H9 (cell line): Measurements from ENCODE around the gene SORCS2. TPM values are rescaled to one million over a fixed set of nuclear protein-coding genes. Genes with fewer than 3 reads are reported as not detected.

ENCODE experiments used
- DNase-seq: peaks from one replicate; pipeline ENCODE4 v3.0.0-alpha.2; 2017
- H2AFZ ChIP-seq: one replicate; pipeline ENCODE4 v1.6.1; 2013; ENCODE audit warnings: mild to moderate bottlenecking, low read length, control low read depth, moderate library complexity
- H2AK5ac ChIP-seq: 2 replicates; pipeline ENCODE4 v1.6.1; 2013; ENCODE audit warnings: low read length, control low read depth, mixed read lengths; ENCODE audit not compliant: insufficient read length
- H2BK120ac ChIP-seq: one replicate; pipeline ENCODE4 v1.6.1; 2013; ENCODE audit warnings: low read depth, mild to moderate bottlenecking, low read length, control low read depth, inconsistent platforms; ENCODE audit not compliant: poor library complexity, severe bottlenecking
- H2BK12ac ChIP-seq: 2 replicates; pipeline ENCODE4 v1.6.1; 2013; ENCODE audit warnings: low read length, control low read depth, mixed read lengths, low read depth; ENCODE audit not compliant: insufficient read length
- H2BK15ac ChIP-seq: 2 replicates; pipeline ENCODE4 v1.6.1; 2013; ENCODE audit warnings: low read depth, low read length, control low read depth
- H2BK20ac ChIP-seq: one replicate; pipeline ENCODE4 v1.6.1; 2013; ENCODE audit warnings: low read depth, mild to moderate bottlenecking, low read length, control low read depth, inconsistent platforms; ENCODE audit not compliant: poor library complexity, severe bottlenecking
- H2BK5ac ChIP-seq: 2 replicates; pipeline ENCODE4 v1.6.1; 2013; ENCODE audit warnings: low read length, control low read depth, mixed read lengths; ENCODE audit not compliant: insufficient read length
- H3K14ac ChIP-seq: 2 replicates; pipeline ENCODE4 v1.6.1; 2013; ENCODE audit warnings: low read length, control low read depth; ENCODE audit not compliant: insufficient read depth
- H3K18ac ChIP-seq: 2 replicates; pipeline ENCODE4 v1.6.1; 2013; ENCODE audit warnings: low read depth, mild to moderate bottlenecking, mixed read lengths, low read length, control low read depth; ENCODE audit not compliant: insufficient read length
- H3K23ac ChIP-seq: 2 replicates; pipeline ENCODE4 v1.6.1; 2013; ENCODE audit warnings: low read length, control low read depth, mixed read lengths, low read depth; ENCODE audit not compliant: insufficient read length
- H3K23me2 ChIP-seq: 2 replicates; pipeline ENCODE4 v1.6.1; 2013; ENCODE audit warnings: low read depth, mild to moderate bottlenecking, mixed read lengths, low read length, control low read depth; ENCODE audit not compliant: insufficient read length, poor library complexity, severe bottlenecking
- H3K27ac ChIP-seq: 2 replicates; pipeline ENCODE4 v1.5.1; 2013; ENCODE audit warnings: low read length, control low read depth, mixed read lengths, low read depth; ENCODE audit not compliant: insufficient read length
- H3K27me3 ChIP-seq: 2 replicates; pipeline ENCODE4 v1.6.1; 2013; ENCODE audit warnings: low read length, control low read depth, inconsistent platforms; ENCODE audit not compliant: insufficient read depth
- H3K4ac ChIP-seq: 2 replicates; pipeline ENCODE4 v1.6.1; 2013; ENCODE audit warnings: low read depth, mild to moderate bottlenecking, control low read depth, inconsistent platforms, low read length, moderate library complexity
- H3K4me1 ChIP-seq: 2 replicates; pipeline ENCODE4 v1.6.1; 2013; ENCODE audit warnings: low read length, control low read depth, inconsistent platforms; ENCODE audit not compliant: insufficient read depth
- H3K4me2 ChIP-seq: 2 replicates; pipeline ENCODE4 v1.6.1; 2013; ENCODE audit warnings: low read length, control low read depth, mixed read lengths; ENCODE audit not compliant: insufficient read length, insufficient read depth
- H3K56ac ChIP-seq: 2 replicates; pipeline ENCODE4 v1.6.1; 2013; ENCODE audit warnings: low read depth, mild to moderate bottlenecking, mixed read lengths, low read length, control low read depth; ENCODE audit not compliant: insufficient read length
- H3K79me1 ChIP-seq: 2 replicates; pipeline ENCODE4 v1.6.1; 2013; ENCODE audit warnings: low read depth, mild to moderate bottlenecking, moderate library complexity, low read length, control low read depth, inconsistent platforms; ENCODE audit not compliant: insufficient read depth, poor library complexity, severe bottlenecking
- H3K79me2 ChIP-seq: 2 replicates; pipeline ENCODE4 v1.6.1; 2013; ENCODE audit warnings: low read length, control low read depth, inconsistent platforms; ENCODE audit not compliant: insufficient read depth
- H3K9ac ChIP-seq: 2 replicates; pipeline ENCODE4 v1.6.1; 2013; ENCODE audit warnings: low read length, control low read depth, mixed read lengths; ENCODE audit not compliant: insufficient read length; ENCODE audit errors: extremely low read depth
- H3K9me3 ChIP-seq: one replicate; pipeline ENCODE4 v1.6.1; 2013; ENCODE audit warnings: low read depth, low read length, inconsistent platforms; ENCODE audit not compliant: control insufficient read depth
- H3T11ph ChIP-seq: one replicate; pipeline ENCODE4 v1.6.1; 2013; ENCODE audit warnings: mild to moderate bottlenecking, low read length, control low read depth, inconsistent platforms
- H4K20me1 ChIP-seq: one replicate; pipeline ENCODE4 v1.6.1; 2013; ENCODE audit not compliant: control insufficient read depth, insufficient read length, insufficient read depth
- H4K5ac ChIP-seq: 2 replicates; pipeline ENCODE4 v1.6.1; 2013; ENCODE audit warnings: low read depth, mild to moderate bottlenecking, mixed read lengths, low read length, control low read depth; ENCODE audit not compliant: insufficient read length
- H4K8ac ChIP-seq: replicated peaks from 2 replicates; pipeline ENCODE4 v1.6.1; 2013; ENCODE audit warnings: low read length, control low read depth, mixed read lengths, low read depth; ENCODE audit not compliant: insufficient read length
- H4K91ac ChIP-seq: 2 replicates; pipeline ENCODE4 v1.6.1; 2013; ENCODE audit warnings: low read depth, mild to moderate bottlenecking, moderate library complexity, mixed read lengths, low read length, control low read depth; ENCODE audit not compliant: insufficient read length
- H3K27ac Mint-ChIP-seq, 3 experiments: 2 replicates in 2 of 3; 3 replicates in 1 of 3; pipeline ENCODE4 v1.8.0; 2020 to 2021; ENCODE audit warnings: mixed read lengths in 3 of 3, mild to moderate bottlenecking in 1 of 3, moderate library complexity in 1 of 3
- H3K27me3 Mint-ChIP-seq: 2 replicates; pipeline ENCODE4 v1.8.0; 2021; ENCODE audit warnings: low read depth, mild to moderate bottlenecking, moderate library complexity, mixed read lengths
- H3K36me3 Mint-ChIP-seq, 3 experiments: 2 replicates in 2 of 3; 3 replicates in 1 of 3; pipeline ENCODE4 v1.8.0; 2020 to 2021; ENCODE audit warnings: low read depth in 3 of 3, mixed read lengths in 3 of 3; ENCODE audit not compliant: insufficient read depth in 1 of 3
- H3K4me1 Mint-ChIP-seq, 2 experiments: 2 replicates each; pipeline ENCODE4 v1.8.0; 2020; ENCODE audit warnings: mixed read lengths in 2 of 2
- H3K4me3 Mint-ChIP-seq, 2 experiments: 2 replicates in 1 of 2; 3 replicates in 1 of 2; pipeline ENCODE4 v1.8.0; 2020 to 2021; ENCODE audit warnings: mild to moderate bottlenecking in 2 of 2, mixed read lengths in 2 of 2, moderate library complexity in 1 of 2
- H3K9me3 Mint-ChIP-seq, 2 experiments: 2 replicates in 1 of 2; 3 replicates in 1 of 2; pipeline ENCODE4 v1.8.0; 2020; ENCODE audit warnings: mild to moderate bottlenecking in 2 of 2, mixed read lengths in 2 of 2, moderate library complexity in 1 of 2
- WGBS: extraction: QIAGEN DNeasy Blood & Tissue Kit; methylation state at CpG from one replicate; pipeline ENCODE4 v1.1.7; 2013; ENCODE audit warnings: missing lambda C conversion rate, low lambda C conversion rate, mixed read lengths; ENCODE audit not compliant: insufficient read length; ENCODE audit errors: extremely low coverage; 5-methylcytosine and 5-hydroxymethylcytosine counted together
- total RNA-seq: library from RNA; stranded (reverse); gene quantifications from 2 replicates; pipeline ENCODE4 v1.2.1, GENCODE V29; 2021
- TF ChIP-seq, protein P1 (sequence below): fragments of 200-600 bp; sonication (generic); conservative IDR thresholded peaks from 3 replicates; pipeline ENCODE4 v1.8.0; 2021; ENCODE audit warnings: antibody characterized with exemption, mild to moderate bottlenecking

Gene SORCS2
- total RNA-seq, 1 experiment from 2014 or later, result 0.57 TPM

- Histone ChIP-seq H4K91ac (no peak overlapping the region), H3K23me2 (peaks cover 3% of the 10 kb centered on the region), H3K4me2 (no peak overlapping the region), H3K79me1 (no peaks in the 10 kb centered on the region), H3K79me2 (no peaks in the 10 kb centered on the region), H3T11ph (no peak overlapping the region), H2BK15ac (no peak overlapping the region), H3K9me3 (no peaks in the 10 kb centered on the region), H2AK5ac (no peak overlapping the region), H2AFZ (no peak overlapping the region), H2BK120ac (no peak overlapping the region), H3K4me1 (no peaks in the 10 kb centered on the region; the same call in 1 of the 2 replicates), H4K8ac (no peak overlapping the region), H3K23ac (no peak overlapping the region), H2BK12ac (no peak overlapping the region), H3K56ac (no peak overlapping the region), H3K27me3 (no peaks in the 10 kb centered on the region; the same call in 1 of the 2 replicates), H3K27ac (no peak overlapping the region), H3K4ac (no peak overlapping the region), H2BK20ac (no peak overlapping the region), H2BK5ac (no peak overlapping the region), H3K14ac (peak overlapping the region; percentile 8; the same call in 1 of the 2 replicates), H4K20me1 (no peaks in the 10 kb centered on the region), H4K5ac (no peak overlapping the region), H3K9ac (no peak overlapping the region), H3K18ac (no peak overlapping the region)
- H3K4me3 Mint-ChIP-seq, result no peak overlapping the region
- no peaks in the 10 kb centered on the region; a peak in 2 of 5 replicates for H3K9me3 Mint-ChIP-seq
- peaks cover 22% of the 10 kb centered on the region for H3K27me3 Mint-ChIP-seq
- peaks cover 25 to 34% of the 10 kb centered on the region in 2 experiments for H3K4me1 Mint-ChIP-seq
- DNase-seq, result peak; percentile 29
- H3K36me3 Mint-ChIP-seq, result no peaks in the 10 kb centered on the region
- WGBS, result no CpG with 5 or more reads among the region's 18 CpGs
- H3K27ac Mint-ChIP-seq, result no peak overlapping the region; a peak in 1 of 7 replicates
- TF ChIP-seq, protein P1, sequence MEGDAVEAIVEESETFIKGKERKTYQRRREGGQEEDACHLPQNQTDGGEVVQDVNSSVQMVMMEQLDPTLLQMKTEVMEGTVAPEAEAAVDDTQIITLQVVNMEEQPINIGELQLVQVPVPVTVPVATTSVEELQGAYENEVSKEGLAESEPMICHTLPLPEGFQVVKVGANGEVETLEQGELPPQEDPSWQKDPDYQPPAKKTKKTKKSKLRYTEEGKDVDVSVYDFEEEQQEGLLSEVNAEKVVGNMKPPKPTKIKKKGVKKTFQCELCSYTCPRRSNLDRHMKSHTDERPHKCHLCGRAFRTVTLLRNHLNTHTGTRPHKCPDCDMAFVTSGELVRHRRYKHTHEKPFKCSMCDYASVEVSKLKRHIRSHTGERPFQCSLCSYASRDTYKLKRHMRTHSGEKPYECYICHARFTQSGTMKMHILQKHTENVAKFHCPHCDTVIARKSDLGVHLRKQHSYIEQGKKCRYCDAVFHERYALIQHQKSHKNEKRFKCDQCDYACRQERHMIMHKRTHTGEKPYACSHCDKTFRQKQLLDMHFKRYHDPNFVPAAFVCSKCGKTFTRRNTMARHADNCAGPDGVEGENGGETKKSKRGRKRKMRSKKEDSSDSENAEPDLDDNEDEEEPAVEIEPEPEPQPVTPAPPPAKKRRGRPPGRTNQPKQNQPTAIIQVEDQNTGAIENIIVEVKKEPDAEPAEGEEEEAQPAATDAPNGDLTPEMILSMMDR, result no peak
These were observed 232.3 kb downstream of the SORCS2 start for GRCh38 chr4:7424553-7425111.
